Erythroblast (primary cell): ENCODE measurements around the gene RABGGTA.

ENCODE experiments used
- GATA1 ChIP-seq: IDR thresholded peaks from 2 replicates; pipeline ENCODE4 v1.6.1; 2011; ENCODE audit warnings: low read depth, mild to moderate bottlenecking, control low read depth, low read length, moderate library complexity
- POLR2A ChIP-seq: IDR thresholded peaks from 2 replicates; pipeline ENCODE4 v1.6.1; 2011; ENCODE audit warnings: mild to moderate bottlenecking, low read length

GRCh38 chr14:24259282-24260025 is 11.9 kb downstream of the RABGGTA start:
- no peak for TF ChIP-seq POLR2A
- no peak for TF ChIP-seq GATA1
